NOMO-1 (cell line): ENCODE measurements around the gene GOLGA6A.

Experiments used
- DNase-seq, 2 experiments: peaks; one replicate each; lab custom pipeline; 2025; ENCODE audit not compliant: unreplicated experiment in 2 of 2; lab: John Stamatoyannopoulos, UW

GOLGA6A gene

DNA sequence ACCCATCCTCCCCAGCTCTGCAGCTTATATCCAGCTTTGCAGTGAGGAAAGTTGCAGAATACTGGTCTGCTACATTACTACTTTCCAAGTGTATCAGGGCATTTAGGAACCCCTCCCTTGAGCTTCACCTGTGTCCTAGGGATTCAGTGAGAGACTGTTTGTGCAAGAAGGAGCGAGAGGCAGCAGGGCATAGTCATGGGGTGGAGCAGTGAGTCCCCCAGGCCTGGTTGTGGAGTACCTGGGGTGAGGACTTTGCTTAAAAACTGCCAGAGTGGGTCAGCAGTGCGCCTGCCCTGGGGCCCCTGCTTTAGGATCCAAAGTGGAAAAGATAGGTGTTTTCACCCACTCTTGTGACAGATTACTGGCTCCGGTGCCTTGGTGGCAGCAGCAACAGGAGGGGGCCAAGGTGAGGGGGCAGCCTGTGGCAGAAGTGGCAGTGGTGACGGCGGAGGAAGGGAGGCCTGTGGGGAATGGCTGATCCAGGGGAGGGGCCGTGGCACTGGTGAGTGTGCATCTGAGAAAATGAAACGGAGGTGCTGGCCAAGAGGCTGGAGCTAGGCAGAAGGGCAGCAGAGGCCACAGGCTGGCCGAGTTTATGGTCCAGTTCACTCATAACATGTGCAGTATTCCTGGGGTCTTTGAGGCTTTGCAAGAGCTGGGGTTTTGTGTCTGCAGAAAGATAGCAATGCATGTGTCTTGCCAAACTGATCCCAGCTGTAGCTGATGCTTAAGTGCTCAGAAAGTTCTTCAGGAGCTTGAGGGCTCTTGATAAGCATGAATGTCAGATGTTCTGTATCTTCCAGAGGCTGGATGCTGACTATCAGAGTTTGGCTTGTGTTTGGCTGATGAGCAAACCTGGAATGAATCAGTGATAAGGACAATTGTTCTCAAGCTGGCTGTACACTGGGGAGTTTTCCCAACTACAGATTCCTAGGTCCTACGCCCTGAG lies 43.4 kb downstream of the GOLGA6A start:
- DNase-seq = no peak

DNA sequence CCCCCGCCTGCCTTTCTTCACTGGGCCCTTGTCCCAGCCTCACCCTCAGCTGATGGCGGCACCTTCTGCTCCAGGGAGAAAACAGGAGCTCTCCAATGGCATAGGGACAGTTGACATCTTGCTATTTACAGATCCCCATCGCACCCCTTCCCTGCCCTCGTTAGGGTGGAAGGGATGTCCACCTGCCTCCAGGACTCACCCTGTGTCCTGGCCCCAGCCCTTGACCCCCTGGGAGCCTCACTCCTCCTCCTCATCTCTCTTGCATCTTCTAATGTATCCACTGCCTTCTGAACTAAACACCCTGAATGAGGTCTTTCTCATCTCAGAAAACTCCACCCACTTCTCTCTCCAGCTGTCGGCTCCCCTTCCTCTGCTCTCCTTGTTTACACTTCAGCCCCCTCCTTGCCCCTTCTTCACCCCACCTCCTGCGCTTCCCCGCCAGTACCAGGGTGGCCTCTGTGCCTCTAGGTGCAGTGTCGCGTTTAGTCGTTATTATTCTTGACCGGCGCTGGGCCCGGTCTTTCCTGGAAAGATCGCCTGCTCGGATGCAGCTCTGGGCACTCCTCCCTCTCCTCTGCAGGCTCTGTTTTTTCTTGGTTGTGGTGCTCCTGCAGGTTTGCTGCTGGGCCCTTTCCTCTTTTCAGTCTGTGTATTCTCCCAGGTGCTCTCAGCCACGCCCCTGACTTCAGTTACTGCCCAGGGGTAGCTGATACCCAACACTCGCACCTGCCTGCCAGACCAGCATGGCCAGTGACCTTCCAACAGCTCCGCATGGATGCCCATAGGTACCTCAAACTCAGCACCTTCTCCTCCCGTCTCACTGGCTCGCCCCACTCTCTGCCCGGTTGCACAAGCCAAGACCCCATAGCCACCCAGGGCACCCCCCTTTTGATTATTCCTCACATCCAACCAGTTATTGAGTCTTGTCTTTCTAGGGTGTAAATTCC lies 44.9 kb downstream of the GOLGA6A start:
- no peak for DNase-seq

DNA sequence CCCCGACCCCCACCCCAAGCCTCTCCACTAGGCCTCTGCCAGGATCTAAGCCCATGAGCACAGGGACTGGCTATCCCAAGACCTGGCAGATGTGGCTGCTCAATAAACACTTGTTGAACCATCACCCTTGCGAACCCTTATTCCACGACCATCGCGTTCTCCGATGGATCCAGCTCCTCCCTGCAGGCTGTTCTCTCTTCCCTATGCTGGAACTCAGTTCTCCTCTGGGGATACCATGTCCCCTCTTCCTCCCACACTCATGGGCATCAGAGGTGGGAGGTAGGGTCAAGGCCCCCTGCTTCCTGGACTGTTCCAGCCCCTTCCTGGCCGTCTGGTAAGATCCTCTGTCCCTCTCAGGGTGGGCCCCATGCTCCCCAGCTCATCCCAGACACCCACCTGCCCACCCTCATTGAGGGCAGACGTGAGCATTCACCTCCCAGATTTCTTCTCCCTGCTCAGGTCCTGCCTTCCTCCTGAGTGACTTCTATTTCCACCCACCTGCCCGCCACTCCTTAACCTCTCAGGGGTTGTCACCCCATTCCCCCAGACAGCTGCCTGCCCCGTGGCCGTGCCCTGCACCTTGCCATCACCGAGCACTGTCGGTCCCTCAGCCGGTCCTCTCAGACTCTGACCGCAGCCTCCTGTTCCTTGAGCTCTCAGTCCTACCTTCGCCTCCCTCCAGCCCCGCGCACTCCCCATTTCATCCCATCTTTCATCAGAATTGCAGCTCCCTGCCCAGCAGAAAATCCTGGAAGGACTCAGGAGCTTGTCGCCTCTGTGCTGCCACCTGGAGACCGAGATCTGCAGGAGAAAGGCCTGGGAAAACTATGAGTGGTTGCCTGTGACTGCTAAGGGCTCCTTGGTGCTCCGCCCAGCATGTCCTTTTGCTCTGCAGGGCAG lies 45.8 kb downstream of the GOLGA6A start:
- no peak for DNase-seq

DNA sequence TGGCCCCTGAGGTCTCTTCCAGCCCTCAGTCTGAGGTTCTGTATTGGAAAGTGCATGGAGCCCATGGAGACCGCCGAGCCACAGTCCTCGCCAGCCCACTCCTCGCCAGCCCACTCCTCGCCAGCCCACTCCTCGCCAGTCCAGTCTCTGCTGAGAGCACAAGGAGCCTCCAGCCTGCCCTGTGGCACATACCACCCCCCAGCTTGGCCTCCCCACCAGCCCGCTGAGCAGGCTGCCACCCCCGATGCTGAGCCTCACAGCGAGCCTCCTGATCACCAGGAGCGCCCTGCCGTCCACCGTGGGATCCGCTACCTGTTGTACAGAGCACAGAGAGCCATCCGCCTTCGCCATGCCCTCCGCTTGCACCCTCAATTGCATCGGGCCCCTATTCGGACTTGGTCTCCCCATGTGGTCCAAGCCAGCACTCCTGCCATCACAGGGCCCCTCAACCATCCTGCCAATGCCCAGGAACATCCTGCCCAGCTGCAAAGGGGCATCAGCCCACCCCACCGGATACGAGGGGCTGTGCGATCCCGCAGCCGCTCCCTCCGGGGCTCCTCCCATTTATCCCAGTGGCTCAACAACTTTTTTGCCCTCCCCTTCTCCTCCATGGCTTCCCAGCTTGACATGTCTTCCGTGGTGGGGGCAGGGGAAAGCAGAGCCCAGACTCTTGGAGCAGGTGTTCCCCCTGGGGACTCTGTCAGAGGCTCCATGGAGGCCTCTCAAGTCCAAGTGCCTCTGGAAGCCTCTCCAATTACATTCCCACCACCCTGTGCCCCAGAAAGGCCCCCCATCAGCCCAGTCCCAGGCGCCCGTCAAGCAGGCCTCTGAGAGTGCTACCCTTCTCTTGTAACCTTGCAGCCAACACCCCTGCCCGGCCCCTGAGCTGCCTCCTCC lies 47.0 kb downstream of the GOLGA6A start:
- no peak for DNase-seq

DNA sequence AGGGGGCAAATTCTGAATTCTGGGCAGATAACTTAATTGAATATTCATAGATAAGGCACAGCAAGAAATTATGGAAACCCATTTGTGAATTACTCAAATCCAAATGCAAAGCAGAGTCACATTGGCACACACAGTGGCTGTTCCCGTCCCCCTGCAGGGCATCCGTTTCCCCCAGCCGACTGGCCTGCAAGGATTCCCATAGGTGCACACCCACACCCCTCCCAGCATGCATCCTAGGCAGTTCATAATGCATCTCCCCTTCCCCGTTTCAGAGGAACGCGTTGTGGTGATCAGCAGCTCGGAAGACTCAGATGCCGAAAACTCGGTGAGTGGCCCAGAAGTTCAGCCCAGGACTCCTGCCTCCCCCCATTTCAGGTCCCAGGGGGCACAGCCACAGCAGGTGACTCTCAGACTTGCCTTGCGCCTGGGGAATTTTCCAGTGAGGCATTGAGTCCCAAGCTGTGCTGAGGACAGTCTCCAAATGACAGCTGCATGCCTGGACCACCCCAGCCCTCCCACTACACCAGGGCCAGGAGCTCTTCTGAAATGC lies 48.1 kb downstream of the GOLGA6A start:
- DNase-seq = no peak

DNA sequence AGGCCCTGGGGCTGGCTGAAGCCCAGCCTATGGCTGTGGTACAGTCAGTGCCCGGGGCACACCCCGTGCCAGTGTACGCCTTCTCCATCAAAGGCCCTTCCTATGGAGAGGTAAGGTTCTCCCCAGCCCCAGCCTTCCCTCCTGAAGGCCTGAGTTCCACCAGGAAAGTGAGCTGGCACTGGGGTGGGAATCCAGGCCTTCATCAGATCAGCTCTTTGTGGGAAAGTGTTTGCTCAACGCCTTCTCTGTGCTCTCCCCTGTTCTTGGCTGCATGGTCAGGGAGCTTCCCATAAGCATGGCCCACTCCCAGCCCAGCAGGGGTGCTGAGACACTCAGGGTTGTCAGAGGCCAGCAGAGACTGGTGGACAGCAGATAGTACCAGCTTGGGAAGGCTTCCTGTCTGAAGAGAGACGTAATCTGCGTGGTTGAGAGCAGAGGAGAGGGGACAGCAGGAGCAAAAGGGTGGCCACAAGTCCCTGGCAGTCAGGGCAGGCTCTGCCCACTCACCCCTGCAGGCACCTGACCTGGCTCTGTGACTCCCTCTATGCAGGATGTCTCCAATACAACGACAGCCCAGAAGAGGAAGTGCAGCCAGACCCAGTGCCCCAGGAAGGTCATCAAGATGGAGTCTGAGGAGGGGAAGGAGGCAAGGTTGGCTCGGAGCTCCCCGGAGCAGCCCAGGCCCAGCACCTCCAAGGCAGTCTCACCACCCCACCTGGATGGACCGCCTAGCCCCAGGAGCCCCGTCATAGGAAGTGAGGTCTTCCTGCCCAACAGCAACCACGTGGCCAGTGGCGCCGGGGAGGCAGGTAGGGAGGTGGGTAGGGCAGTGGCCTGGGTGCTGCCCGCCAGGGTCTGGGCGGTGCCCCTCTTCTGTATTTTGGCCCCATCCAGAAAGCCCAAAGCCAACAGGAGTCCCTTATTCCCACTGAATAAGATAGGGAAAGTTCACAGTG lies 49.5 kb downstream of the GOLGA6A start:
- DNase-seq = no peak

DNA sequence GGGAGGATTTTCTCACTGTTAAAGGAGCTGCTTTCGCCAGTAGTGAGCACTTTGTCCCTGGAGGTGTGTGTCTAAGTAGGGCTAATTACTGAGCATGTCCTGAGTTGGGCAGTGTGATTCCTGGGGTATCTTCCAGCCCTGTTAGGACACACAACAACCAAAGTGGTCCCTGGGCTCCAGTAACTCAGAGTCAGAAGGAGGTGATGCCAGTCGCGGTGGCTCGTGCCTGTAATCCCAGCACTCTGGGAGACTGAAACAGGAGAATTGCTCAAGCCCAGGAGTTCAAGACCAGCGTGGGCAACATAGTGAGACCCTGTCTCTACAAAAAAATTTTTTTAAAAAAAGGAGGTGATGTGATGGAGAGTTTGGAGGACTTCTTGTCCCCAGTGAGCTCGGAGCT lies 50.3 kb downstream of the GOLGA6A start:
- DNase-seq = no peak

DNA sequence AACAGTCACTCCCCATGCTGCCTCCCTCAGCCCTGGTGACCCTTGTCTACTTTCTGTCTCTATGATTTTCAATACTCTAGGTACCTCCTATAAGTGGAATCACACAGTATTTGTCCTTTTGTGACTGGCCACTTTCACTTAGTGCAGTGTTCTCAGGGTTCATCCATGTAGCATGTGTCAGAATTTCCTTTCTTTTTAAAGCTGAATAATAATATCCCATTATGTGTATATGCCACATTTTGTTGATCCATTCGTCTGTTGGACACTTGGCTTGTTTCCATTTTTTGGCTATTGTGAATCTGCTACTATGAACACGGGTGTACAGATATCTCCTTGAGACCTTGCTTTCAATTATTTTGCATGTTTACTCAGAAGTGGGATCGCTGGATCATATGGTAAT lies 53.7 kb downstream of the GOLGA6A start:
- DNase-seq = no peak

DNA sequence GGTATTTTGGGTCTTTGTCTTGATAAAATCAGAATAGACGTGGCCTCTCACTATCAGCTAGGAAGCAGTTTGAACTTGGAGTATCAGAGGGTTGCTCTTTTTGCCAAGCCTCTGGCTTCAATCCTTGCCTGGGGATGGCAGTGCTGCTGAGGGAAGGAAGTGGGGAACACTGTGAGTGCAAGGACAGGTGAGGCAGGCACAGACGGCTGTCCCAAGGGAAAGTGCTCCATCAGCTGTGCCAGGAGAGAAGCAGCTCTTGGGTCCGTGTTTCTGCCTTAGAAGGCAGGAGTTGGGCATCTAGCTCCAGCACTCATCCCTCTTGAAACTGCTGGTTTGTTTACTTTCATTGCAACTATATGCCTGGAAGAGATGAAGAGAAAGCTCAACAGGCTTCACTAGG lies 54.7 kb downstream of the GOLGA6A start:
- DNase-seq = no peak

DNA sequence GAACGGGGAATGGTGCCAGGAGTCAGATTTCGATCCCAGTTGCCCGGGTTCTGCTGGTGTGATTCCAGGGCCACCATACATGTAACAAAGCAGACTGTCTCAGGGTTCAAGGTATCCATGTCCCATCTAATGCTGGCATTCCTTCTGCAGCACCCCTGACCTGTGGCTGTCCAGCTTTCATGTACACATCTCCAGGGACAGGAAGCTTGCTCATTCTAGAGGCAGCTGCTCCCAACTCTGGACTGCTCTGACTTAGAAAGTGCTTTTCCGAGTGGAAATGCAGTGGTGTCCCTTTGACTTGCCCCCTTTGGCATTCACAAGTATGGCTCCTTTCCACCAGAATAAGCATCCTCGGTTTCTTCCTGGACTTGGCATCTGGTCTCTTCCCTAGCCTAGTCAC lies 56.9 kb downstream of the GOLGA6A start:
- DNase-seq = no peak

DNA sequence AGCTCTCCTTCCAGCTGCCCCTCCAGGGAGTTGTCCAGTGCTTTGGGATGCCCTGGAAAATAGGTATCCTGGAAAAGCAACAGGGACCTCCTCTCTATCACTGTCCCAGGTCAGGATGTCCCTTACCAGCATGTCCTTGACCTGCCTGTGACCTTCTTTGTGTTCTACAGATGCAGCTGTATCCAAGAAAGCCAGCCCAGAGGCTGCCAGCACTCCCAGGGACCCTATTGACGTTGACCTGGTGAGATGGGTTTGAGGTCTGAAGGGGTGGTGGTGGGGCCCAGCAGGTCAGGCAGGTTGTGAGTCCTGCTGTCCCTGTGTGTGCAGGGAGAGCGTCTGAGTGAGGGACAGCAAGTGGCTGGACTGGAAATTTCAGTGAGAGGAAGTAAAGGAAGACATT lies 57.7 kb downstream of the GOLGA6A start:
- DNase-seq = no peak

DNA sequence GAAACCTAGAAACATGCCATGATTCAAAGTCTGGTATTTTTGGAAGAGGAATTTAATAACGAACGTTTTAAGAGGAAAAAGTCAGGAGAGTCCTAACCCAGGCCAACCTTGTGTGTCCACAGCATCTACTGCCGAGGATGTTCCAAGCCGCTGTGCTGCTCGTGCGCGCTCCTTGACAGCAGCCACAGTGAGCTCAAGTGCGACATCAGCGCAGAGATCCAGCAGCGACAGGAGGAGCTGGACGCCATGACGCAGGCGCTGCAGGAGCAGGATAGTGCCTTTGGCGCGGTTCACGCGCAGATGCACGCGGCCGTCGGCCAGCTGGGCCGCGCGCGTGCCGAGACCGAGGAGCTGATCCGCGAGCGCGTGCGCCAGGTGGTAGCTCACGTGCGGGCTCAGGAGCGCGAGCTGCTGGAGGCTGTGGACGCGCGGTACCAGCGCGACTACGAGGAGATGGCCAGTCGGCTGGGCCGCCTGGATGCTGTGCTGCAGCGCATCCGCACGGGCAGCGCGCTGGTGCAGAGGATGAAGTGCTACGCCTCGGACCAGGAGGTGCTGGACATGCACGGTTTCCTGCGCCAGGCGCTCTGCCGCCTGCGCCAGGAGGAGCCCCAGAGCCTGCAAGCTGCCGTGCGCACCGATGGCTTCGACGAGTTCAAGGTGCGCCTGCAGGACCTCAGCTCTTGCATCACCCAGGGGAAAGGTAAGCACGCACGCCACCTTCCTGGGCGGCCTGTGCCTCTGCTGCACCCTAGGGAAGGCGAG lies 59.5 kb downstream of the GOLGA6A start:
- no peak for DNase-seq
